ENCODE data around the gene ATP5F1D.

ATP5F1D gene

GRCh38 chr19:1254081-1254527 is 12.6 kb downstream of the ATP5F1D start:
- Histone ChIP-seq H3K4me2 (no peak overlapping the region), H3K36me3 (ENCODE audit: insufficient read depth) (no peaks in the 10 kb centered on the region; the same call in 1 of the 2 replicates)
- no peak for TF ChIP-seq CTCF (conservative IDR thresholded peaks at IDR 0.05; ENCODE audit: low read depth, low read length)

GRCh38 chr19:1254530-1255185 is 13.1 kb downstream of the ATP5F1D start:
- no peak overlapping the region for H2AFZ ChIP-seq (ENCODE audit: low read depth)
- no peak overlapping the region for H3K4me3 ChIP-seq (IDR thresholded peaks at IDR 0.05; ENCODE audit: insufficient read depth, low read depth, low read length)
- TF ChIP-seq CTCF (conservative IDR thresholded peaks at IDR 0.05; ENCODE audit: low read depth, low read length): no peak
- peaks cover 12% of the 10 kb centered on the region for H3K4me1 ChIP-seq (ENCODE audit: low read depth, poor library complexity, severe bottlenecking)
- H3K9ac ChIP-seq: no peak overlapping the region
- no peaks in the 10 kb centered on the region for H4K20me1 ChIP-seq (ENCODE audit: insufficient read depth)
- H3K79me2 ChIP-seq (ENCODE audit: insufficient read depth, low read depth): no peaks in the 10 kb centered on the region
- H3K4me2 ChIP-seq: no peak overlapping the region
- no peak overlapping the region for H3K27ac ChIP-seq
- H3K36me3 ChIP-seq (ENCODE audit: insufficient read depth): no peaks in the 10 kb centered on the region; the same call in 1 of the 2 replicates
- H3K27me3 ChIP-seq (ENCODE audit: insufficient read depth, low read depth): no peaks in the 10 kb centered on the region

More at GRCh38 chr19:1254081-1254527, 12.6 kb downstream of the ATP5F1D start:
- no peak overlapping the region for H3K9ac ChIP-seq
- no peak overlapping the region for H3K27ac ChIP-seq
- H3K79me2 ChIP-seq (ENCODE audit: insufficient read depth, low read depth): no peaks in the 10 kb centered on the region
- no peak overlapping the region for H3K4me3 ChIP-seq (IDR thresholded peaks at IDR 0.05; ENCODE audit: insufficient read depth, low read depth, low read length)
- H4K20me1 ChIP-seq (ENCODE audit: insufficient read depth): no peaks in the 10 kb centered on the region
- H3K27me3 ChIP-seq (ENCODE audit: insufficient read depth, low read depth): no peaks in the 10 kb centered on the region
- peaks cover 11% of the 10 kb centered on the region for H3K4me1 ChIP-seq (ENCODE audit: low read depth, poor library complexity, severe bottlenecking)
- H2AFZ ChIP-seq (ENCODE audit: low read depth): no peak overlapping the region

GRCh38 chr19:1255186-1256161 is 13.9 kb downstream of the ATP5F1D start:
- no peaks in the 10 kb centered on the region for H3K79me2 ChIP-seq (ENCODE audit: insufficient read depth, low read depth)
- no peak for TF ChIP-seq CTCF (conservative IDR thresholded peaks at IDR 0.05; ENCODE audit: low read depth, low read length)
- H3K4me1 ChIP-seq (ENCODE audit: low read depth, poor library complexity, severe bottlenecking): peaks cover 18% of the 10 kb centered on the region
- H3K27me3 ChIP-seq (ENCODE audit: insufficient read depth, low read depth): no peaks in the 10 kb centered on the region
- H2AFZ ChIP-seq (ENCODE audit: low read depth): no peak overlapping the region
- H3K9ac ChIP-seq: no peak overlapping the region
- no peak overlapping the region for H3K4me2 ChIP-seq
- no peaks in the 10 kb centered on the region for H4K20me1 ChIP-seq (ENCODE audit: insufficient read depth)
- H3K4me3 ChIP-seq (IDR thresholded peaks at IDR 0.05; ENCODE audit: insufficient read depth, low read depth, low read length): no peak overlapping the region
- H3K27ac ChIP-seq: no peak overlapping the region
- H3K36me3 ChIP-seq (ENCODE audit: insufficient read depth): no peaks in the 10 kb centered on the region; the same call in 1 of the 2 replicates

GRCh38 chr19:1256646-1257474 is 15.3 kb downstream of the ATP5F1D start:
- no peaks in the 10 kb centered on the region for H4K20me1 ChIP-seq (ENCODE audit: insufficient read depth)
- H3K79me2 ChIP-seq (ENCODE audit: insufficient read depth, low read depth): no peaks in the 10 kb centered on the region
- no peaks in the 10 kb centered on the region for H3K27me3 ChIP-seq (ENCODE audit: insufficient read depth, low read depth)
- H3K36me3 ChIP-seq (ENCODE audit: insufficient read depth): no peaks in the 10 kb centered on the region; the same call in 1 of the 2 replicates
- no peak overlapping the region for H3K27ac ChIP-seq
- H3K4me3 ChIP-seq (IDR thresholded peaks at IDR 0.05; ENCODE audit: insufficient read depth, low read depth, low read length): no peak overlapping the region
- peaks cover 22% of the 10 kb centered on the region for H3K4me1 ChIP-seq (ENCODE audit: low read depth, poor library complexity, severe bottlenecking)
- no peak overlapping the region for H3K9ac ChIP-seq
- TF ChIP-seq CTCF (conservative IDR thresholded peaks at IDR 0.05; ENCODE audit: low read depth, low read length): no peak
- no peak overlapping the region for H3K4me2 ChIP-seq
- no peak overlapping the region for H2AFZ ChIP-seq (ENCODE audit: low read depth)
